GM08714 (cell line): Measurements from ENCODE around the gene EZR.

Experiments used
- H3K4me3 ChIP-seq: fragments of 200-500 bp; sonication (Bioruptor generic); 2 replicates; pipeline ENCODE4 v1.5.1; 2014; ENCODE audit warnings: mild to moderate bottlenecking, low read length, inconsistent platforms
- ZNF274 ChIP-seq: IDR thresholded peaks from 2 replicates; pipeline ENCODE4 v1.6.1; 2012; ENCODE audit warnings: mild to moderate bottlenecking, low read depth, low read length

EZR gene

GRCh38 chr6:158803733-158804143, 15.4 kb downstream of the EZR start:
- TF ChIP-seq ZNF274, result no peak
- peak overlapping the region; percentile 62; the same call in 1 of the 2 replicates for H3K4me3 ChIP-seq

DNA sequence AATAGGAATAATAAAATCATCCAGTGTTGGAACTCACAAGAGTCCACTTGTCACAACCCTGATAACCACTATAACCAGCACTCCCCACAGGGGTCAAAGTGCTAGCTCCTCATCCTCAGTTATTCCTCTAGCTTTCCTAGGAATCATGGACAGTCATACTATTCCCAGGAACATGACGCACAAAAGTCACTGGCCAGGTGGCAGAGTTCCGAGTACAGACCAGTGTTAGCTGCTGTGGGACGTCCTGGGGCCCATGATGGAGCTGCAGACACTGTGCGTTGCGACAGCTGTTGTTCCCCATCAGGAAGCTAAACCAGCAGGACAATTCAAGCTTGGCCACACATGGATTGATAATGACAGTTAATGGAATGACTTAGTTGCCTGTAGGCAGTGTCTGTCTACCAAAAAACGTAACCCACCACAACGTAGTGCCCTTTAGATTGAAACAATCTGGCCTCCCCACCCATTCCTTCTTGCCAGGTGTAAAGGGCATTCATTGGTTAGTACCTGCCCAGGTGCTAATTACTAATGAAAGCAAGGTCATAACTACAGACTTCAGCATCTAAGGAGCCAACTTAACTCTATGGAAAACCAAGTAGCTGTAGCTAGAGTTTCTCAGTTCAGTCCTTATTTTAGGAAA, 17.4 kb downstream of the EZR start:
- no peak overlapping the region for H3K4me3 ChIP-seq
- no peak for TF ChIP-seq ZNF274

DNA sequence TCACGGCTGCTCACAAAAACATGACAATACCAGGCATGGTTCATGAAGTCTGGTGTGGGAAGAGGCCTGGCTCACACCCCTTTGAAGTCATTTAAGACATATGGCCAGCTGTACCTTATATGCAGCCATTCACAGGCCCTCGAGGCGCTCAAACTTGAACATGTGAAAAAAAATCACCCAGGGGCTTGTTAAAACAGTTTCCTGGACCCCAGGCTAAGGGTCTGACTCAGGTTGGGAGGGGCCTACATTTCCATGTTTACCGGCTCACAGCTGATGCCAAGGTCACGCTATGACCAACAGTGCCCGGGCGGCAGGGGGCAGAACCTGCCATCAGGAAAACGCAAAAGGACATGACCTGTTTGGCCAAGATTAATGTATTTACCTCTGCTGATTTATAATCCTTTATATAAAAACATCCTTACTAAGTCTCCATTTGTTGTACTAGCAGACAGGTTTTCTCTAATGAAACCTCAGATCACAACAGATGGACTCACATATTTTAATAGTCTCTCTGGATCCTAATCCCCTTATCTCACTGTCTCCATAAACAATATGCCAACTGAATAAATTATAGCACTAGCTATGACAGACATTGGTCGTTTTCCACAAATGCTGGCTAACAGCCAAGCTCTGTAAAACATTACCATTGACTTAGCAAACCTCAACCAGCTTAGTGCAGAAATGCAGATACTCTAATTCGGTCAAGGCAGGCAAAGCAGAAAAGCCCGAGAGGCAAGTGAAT, 19.9 kb downstream of the EZR start:
- no peak for TF ChIP-seq ZNF274
- H3K4me3 ChIP-seq, result no peak overlapping the region; the same call in 1 of the 2 replicates

DNA sequence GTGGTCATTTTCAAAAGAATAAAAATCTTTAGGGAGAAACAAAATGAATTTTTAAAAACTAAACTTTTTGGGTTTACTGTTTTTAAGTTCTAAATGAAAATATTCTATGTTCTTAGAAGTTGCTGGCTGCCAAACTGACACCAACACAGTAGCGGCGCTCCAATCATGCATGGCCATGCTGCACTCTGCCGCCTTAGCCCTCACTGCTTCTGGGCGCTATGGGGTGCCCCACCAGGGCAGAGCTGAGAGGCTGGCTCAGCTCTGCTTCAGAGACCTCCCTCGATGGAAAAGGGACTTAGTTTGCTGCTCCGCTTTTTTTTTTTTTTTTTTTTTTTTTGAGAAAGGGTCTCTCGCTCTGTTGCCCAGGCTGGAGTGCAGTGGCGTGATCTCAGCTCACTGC, 20.9 kb downstream of the EZR start:
- H3K4me3 ChIP-seq, result no peak overlapping the region
- no peak for TF ChIP-seq ZNF274

DNA sequence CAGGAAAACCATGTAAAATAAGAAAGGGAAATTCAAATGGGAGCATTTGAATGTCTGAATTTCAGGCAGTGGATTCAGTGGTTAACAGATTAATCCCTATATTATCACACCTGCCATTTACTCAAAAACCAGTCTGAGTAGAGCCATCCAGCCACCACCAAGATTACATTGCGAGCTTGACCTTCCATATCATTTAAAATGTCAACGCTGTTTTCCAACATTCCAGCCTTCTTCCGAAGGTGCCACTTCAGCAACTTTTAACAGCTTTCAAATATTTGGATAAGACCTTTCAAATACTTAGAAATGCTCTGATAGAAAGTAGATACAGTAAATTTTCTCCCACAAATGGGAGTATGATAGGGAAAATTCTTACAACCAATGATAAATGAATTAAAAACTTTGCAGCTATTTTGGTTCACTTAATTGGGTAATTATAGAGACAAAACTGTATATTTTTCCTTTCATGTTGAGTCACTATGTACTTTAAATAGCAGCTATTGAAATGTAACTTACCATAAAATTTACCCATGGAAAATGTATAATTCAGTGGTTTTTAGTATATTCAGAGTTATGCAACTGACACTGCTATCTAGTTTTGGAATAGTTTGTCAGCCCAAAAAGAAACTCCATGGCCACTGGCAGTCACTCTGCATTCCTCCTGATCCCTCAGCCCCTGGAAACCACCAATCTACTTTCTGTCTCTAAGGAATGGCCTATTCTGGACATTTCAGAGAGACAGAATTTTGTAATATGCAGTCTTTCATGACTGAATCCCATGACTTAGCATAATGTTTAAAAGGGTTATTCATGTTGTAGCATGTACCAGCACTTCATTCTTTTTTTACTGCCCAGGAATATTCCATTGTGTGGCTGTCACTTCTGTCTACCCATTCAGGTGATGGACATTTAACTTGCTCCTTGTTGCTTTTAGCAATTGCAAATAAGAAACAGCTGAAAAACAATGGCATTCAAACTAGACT, 21.5 kb downstream of the EZR start:
- TF ChIP-seq ZNF274, result no peak
- H3K4me3 ChIP-seq, result no peak overlapping the region

- H3K4me3 ChIP-seq, result no peak overlapping the region
- no peak for TF ChIP-seq ZNF274
These were observed 22.8 kb downstream of the EZR start for GRCh38 chr6:158796353-158796752.

DNA sequence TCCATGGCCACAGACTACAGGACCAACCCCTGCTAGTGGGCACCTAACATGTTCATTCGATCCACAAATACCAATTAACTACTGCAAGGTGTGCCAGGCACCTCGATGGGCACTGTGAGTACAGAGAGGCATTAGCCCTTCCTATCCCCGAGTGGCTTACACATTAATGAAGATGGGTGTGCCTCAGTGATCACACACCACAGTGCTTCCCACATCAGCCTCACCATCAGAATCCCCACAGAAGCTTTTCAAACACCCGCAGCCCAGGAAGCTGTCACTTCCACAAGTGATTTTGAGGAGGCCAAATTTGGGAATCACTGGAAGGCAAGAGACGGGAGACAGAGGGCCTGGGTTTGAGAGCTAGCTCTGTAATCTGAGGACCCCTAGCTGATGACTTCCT, 23.7 kb downstream of the EZR start:
- TF ChIP-seq ZNF274, result no peak
- H3K4me3 ChIP-seq, result no peak overlapping the region

DNA sequence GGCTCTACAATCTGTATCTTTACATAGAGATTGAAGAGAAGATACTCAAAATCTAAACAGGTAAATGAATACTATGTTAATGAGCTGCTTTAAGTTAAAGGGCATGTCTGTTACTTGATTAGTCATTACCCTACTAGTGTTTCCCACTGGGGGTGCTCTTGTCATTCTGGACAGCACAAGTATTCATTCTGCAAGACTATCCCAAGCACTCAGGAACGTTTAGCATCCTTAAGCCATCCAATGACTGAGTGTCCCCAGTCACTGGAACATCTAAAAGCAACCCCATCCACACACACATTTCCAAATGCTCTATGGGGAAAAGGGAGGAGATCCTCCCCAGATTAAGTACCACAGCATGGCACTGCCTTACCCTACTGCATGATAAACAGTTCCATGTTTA, 25.7 kb downstream of the EZR start:
- no peak for TF ChIP-seq ZNF274
- no peak overlapping the region for H3K4me3 ChIP-seq

DNA sequence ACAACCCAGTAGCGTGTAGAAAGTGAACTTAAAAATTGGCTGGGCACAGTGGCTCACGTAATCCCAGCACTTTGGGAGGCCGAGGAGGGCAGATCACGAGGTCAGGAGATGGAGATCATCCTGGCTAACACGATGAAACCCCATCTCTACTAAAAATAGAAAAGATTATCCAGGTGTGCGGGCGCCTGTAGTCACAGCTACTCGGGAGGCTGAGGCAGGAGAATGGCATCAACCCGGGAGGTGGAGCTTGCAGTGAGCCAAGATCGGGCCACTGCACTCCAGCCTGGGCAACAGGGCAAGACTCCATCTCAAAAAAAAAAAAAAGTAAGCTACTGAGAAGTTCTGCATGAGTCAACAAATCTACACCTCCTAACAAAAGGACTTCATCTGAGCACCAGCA, 26.7 kb downstream of the EZR start:
- H3K4me3 ChIP-seq, result peak overlapping the region; percentile 33; the same call in 1 of the 2 replicates

DNA sequence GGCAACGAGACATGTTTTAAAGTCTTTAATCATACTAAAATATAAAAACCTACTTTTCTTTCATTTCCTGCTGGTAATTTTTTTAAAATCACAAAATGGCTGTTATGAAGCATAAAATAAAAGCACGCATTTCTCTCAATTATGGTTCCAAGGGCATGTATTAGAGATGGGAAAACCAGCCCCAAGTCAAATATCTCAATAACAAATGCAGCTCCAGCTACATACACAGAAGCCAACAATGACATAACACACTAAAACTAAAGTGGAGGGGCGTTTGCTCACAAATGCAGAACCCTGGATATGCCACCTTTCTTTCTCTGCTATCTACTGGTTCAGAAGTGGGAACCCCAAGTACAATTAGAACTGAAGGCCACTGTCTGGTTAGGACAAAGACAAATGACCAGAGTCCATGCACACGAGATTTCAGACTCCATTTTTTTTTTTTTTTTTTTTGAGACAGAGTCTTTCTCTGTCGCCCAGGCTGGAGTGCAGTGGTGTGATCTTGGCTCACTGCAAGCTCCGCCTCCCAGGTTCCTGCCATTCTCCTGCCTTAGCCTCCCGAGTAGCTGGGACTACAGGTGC, 27.8 kb downstream of the EZR start:
- peak overlapping the region; percentile 27; the same call in 1 of the 2 replicates for H3K4me3 ChIP-seq
- TF ChIP-seq ZNF274, result no peak

DNA sequence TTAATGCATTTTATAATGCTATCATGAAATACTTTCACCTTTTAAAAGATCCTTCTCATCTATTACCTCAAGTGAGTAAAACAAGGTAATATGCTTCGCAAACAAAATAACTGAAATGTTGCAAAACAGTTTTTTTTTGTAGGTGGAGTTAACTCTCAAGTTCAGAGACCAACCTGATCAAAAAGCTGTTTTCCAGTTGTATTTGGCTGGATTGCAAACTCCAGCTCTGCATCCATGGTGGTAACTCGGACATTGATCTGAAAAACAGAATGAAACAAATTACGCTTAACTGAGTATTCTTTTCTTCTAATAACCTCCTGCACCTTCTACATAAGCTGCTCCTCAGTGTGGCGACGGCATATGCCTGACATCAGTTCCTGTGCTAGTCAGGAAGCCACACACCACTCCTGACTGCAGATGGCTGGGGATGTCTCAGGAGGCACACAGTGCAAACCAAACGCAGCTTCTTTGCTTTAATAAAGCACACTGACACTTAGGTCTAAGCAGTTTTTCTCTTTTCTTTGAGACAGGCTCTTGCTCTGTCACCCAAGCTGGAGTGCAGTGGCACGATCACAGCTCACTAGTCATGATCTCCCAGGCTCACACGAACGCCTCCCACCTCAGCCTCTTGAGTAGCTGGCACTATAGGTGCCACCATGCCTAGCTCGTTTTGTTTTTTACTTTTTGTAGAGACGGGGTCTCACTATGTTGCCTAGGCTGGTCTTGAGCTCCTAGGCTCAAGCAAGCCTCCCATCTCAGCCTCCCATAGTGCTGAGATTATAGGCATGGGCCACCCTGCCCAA, 29.9 kb downstream of the EZR start:
- H3K4me3 ChIP-seq, result no peak overlapping the region
- TF ChIP-seq ZNF274, result no peak

GRCh38 chr6:158787395-158787794, 31.8 kb downstream of the EZR start:
- H3K4me3 ChIP-seq, result no peak overlapping the region

GRCh38 chr6:158786645-158787304, 32.4 kb downstream of the EZR start:
- H3K4me3 ChIP-seq, result no peak overlapping the region
- no peak for TF ChIP-seq ZNF274

More at GRCh38 chr6:158787395-158787794, 31.8 kb downstream of the EZR start:
- no peak for TF ChIP-seq ZNF274

- no peak for TF ChIP-seq ZNF274
- no peak overlapping the region for H3K4me3 ChIP-seq
These were observed 34.1 kb downstream of the EZR start for GRCh38 chr6:158785036-158785435.
